ENCODE results near the gene MMP13.

DNA sequence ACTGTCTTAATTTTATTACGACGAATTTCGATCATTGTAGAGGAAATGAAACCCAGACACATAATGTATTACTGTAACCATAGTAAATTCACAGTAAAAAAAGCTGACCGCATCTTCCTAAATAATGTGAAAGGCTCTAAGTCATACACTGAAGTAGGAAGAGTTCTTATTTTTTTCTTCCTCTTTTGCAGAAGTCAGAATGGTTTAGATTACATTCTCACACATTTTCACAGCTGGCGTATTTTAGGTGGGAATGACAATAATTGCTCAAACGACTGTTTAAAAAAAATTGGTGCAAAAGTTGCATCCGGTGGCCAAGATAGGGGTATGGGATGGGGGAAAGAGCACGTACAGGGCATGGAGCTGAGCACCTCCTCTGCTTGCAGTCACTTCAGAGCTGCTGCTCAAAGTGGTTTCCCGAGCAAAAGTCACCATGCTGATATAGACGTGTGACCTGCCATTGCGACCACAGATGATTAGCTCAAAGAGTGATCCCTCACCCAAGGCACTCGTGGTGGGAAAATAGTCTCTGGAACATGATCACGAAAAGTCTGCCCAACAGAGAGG, 35.3 kb downstream of the MMP13 start:
- TF ChIP-seq, protein P1, sequence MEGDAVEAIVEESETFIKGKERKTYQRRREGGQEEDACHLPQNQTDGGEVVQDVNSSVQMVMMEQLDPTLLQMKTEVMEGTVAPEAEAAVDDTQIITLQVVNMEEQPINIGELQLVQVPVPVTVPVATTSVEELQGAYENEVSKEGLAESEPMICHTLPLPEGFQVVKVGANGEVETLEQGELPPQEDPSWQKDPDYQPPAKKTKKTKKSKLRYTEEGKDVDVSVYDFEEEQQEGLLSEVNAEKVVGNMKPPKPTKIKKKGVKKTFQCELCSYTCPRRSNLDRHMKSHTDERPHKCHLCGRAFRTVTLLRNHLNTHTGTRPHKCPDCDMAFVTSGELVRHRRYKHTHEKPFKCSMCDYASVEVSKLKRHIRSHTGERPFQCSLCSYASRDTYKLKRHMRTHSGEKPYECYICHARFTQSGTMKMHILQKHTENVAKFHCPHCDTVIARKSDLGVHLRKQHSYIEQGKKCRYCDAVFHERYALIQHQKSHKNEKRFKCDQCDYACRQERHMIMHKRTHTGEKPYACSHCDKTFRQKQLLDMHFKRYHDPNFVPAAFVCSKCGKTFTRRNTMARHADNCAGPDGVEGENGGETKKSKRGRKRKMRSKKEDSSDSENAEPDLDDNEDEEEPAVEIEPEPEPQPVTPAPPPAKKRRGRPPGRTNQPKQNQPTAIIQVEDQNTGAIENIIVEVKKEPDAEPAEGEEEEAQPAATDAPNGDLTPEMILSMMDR (IDR thresholded peaks at IDR 0.05), result no peak
- no peak for TF ChIP-seq ZFX (IDR thresholded peaks at IDR 0.05; ENCODE audit: borderline replicate concordance)

Measured in 22Rv1 (cell line).